GM12878 (cell line): Measurements from ENCODE around the gene THRA. TPM values are rescaled to one million over a fixed set of nuclear protein-coding genes. Genes with fewer than 3 reads are reported as not detected.
A peak's percentile ranks its signal among the peaks of the same experiment; 100 is the strongest.

Source experiments
- ATAC-seq: fragments of 200-7000 bp; cut with Tn5 transposase; 3 replicates; pipeline ENCODE4 v1.9.1; 2020; ENCODE audit warnings: mild to moderate bottlenecking, moderate library complexity
- BruUV-seq: library from RNA; stranded (reverse); fragments of 400-500 nt; replicated peaks from 2 replicates; lab custom pipeline; 2021; lab: Mats Ljungman, UMichigan
- CTCF ChIA-PET: fragments of 300-600 bp; sonication (Branson Sonifier 250); formaldehyde crosslinking; extraction: SDS; loops from one replicate; lab custom pipeline; 2021; ENCODE audit warnings: inconsistent platforms; lab: Yijun Ruan, JAX
- POLR2A ChIA-PET: fragments of 350-600 bp; formaldehyde crosslinking; extraction: SDS; loops from one replicate; lab custom pipeline; 2021; ENCODE audit warnings: inconsistent platforms; lab: Charles Lee
- RAD21 ChIA-PET: fragments of 300-600 bp; sonication (Branson Sonifier 250); formaldehyde crosslinking; loops from one replicate; lab custom pipeline; 2023; ENCODE audit warnings: antibody characterized with exemption; ENCODE audit not compliant: unreplicated experiment; lab: Charles Lee
- SMC1A ChIA-PET: fragments of 300-600 bp; sonication (Branson Sonifier 250); formaldehyde crosslinking; loops from one replicate; lab custom pipeline; 2023; ENCODE audit not compliant: unreplicated experiment, uncharacterized antibody; lab: Charles Lee
- DNase-seq: peaks from one replicate; pipeline ENCODE4 v3.0.0-alpha.2; 2011; ENCODE audit warnings: low read depth, low spot score
- FAIRE-seq: peaks from 3 replicates; lab custom pipeline; 2011; peaks lifted over from hg19 to GRCh38; lab: Jason Lieb, UNC
- H2AFZ ChIP-seq: 2 replicates; pipeline ENCODE4 v1.6.0; 2011; ENCODE audit warnings: low read depth, low read length, control low read depth; ENCODE audit not compliant: control insufficient read depth
- H3K27ac ChIP-seq: 2 replicates; pipeline ENCODE4 v1.5.1; 2011; ENCODE audit warnings: control low read depth; ENCODE audit not compliant: control insufficient read depth, insufficient read depth
- H3K27me3 ChIP-seq, 2 experiments: replicated peaks in 1 of 2; 2 replicates each; pipeline versions ENCODE4 v1.6.0 to v1.6.1; 2011; ENCODE audit warnings: low read length in 1 of 2; ENCODE audit not compliant: control insufficient read depth in 2 of 2, insufficient read depth in 2 of 2
- H3K36me3 ChIP-seq, 2 experiments: 2 replicates each; pipeline ENCODE4 v1.5.1; 2011; ENCODE audit warnings: low read length in 1 of 2; ENCODE audit not compliant: control insufficient read depth in 2 of 2, insufficient read depth in 2 of 2
- H3K4me1 ChIP-seq: 2 replicates; pipeline ENCODE4 v1.6.1; 2011; ENCODE audit warnings: mild to moderate bottlenecking, low read length, moderate library complexity, mixed read lengths; ENCODE audit not compliant: control insufficient read depth, insufficient read depth
- H3K4me2 ChIP-seq: 2 replicates; pipeline ENCODE4 v1.6.0; 2011; ENCODE audit warnings: control low read depth; ENCODE audit not compliant: control insufficient read depth, insufficient read depth
- H3K4me3 ChIP-seq: fragments of 200-600 bp; sonication (generic); 2 replicates; pipeline ENCODE4 v1.5.1; 2016
- H3K79me2 ChIP-seq: 2 replicates; pipeline ENCODE4 v1.6.0; 2011; ENCODE audit warnings: low read length; ENCODE audit not compliant: control insufficient read depth, insufficient read depth
- H3K9ac ChIP-seq: 2 replicates; pipeline ENCODE4 v1.8.0; 2011; ENCODE audit warnings: low read length, control low read depth, mixed read lengths; ENCODE audit not compliant: control insufficient read depth, insufficient read depth
- H3K9me3 ChIP-seq: replicated peaks from 3 replicates; pipeline ENCODE4 v1.5.1; 2011; ENCODE audit warnings: mild to moderate bottlenecking, low read length; ENCODE audit not compliant: control insufficient read depth, insufficient read depth
- H4K20me1 ChIP-seq: 2 replicates; pipeline ENCODE4 v1.6.0; 2011; ENCODE audit not compliant: control insufficient read depth, insufficient read depth
- CEBPB ChIP-seq, 2 experiments: fragments of 150-350 bp in 1 of 2; IDR thresholded peaks; 2 replicates each; pipeline ENCODE4 v1.6.1; 2012 to 2014; ENCODE audit warnings: low read depth in 2 of 2, low read length in 2 of 2, borderline replicate concordance in 1 of 2, inconsistent platforms in 1 of 2
- SREBF2 ChIP-seq: IDR thresholded peaks from 2 replicates; pipeline ENCODE4 v1.6.1; 2012; ENCODE audit warnings: mild to moderate bottlenecking, low read length
- SRF ChIP-seq, 2 experiments: IDR thresholded peaks; 2 replicates each; pipeline ENCODE4 v1.6.1; 2011; ENCODE audit warnings: low read depth in 2 of 2, low read length in 2 of 2, mild to moderate bottlenecking in 1 of 2, moderate library complexity in 1 of 2
- WGBS: methylation state at CpG from one replicate; pipeline ENCODE4 v1.1.6; 2016; ENCODE audit warnings: low lambda C conversion rate; ENCODE audit not compliant: insufficient replicate concordance, insufficient coverage; ENCODE audit errors: missing lambda C conversion rate; 5-methylcytosine and 5-hydroxymethylcytosine counted together
- in situ Hi-C: fragments of 300-500 bp; cut with MboI; formaldehyde crosslinking; loops from 9 replicates; pipeline ENCODE4 v1.14.3; 2018; ENCODE audit warnings: mixed read lengths
- intact Hi-C: fragments of 100-400 bp; cut with micrococcal nuclease; formaldehyde crosslinking; loops from one replicate; pipeline ENCODE4 v1.14.2; 2022; ENCODE audit not compliant: unreplicated experiment
- polyA plus RNA-seq, 11 experiments: library from polyadenylated mRNA; depleted of rRNA in 4 of 11; unstranded in 6 of 11; stranded (reverse) in 5 of 11; fragments of >200 nt; fragmentation: Nextera tagmentation in 4 of 11; fragmentation: Illumina TruSeq in 1 of 11; extraction: Ambion mirVana in 4 of 11; extraction: Trizol in 1 of 11; gene quantifications; 1 replicate in 1 of 11; 2 replicates in 10 of 11; pipeline versions ENCODE4 v1.2.1 to v1.2.3, GENCODE V29; 2011 to 2016; ENCODE audit warnings: inconsistent platforms in 2 of 11, missing spikeins in 2 of 11, low read depth in 1 of 11
- total RNA-seq, 4 experiments: library from RNA; depleted of rRNA in 3 of 4; stranded (reverse); fragments of >200 nt in 3 of 4; fragmentation: Illumina TruSeq in 1 of 4; extraction: Trizol in 1 of 4; gene quantifications; 2 replicates each; pipeline versions ENCODE4 v1.2.1 to v1.2.3, GENCODE V29; 2013 to 2021
- TF ChIP-seq, protein P1 (sequence below), 3 experiments: IDR thresholded peaks in 2 of 3; conservative IDR thresholded peaks in 1 of 3; 2 replicates each; pipeline ENCODE4 v1.5.1; 2011; ENCODE audit warnings: low read depth in 3 of 3, low read length in 3 of 3, mild to moderate bottlenecking in 3 of 3, control low read depth in 2 of 3, moderate library complexity in 2 of 3, inconsistent platforms in 1 of 3, mixed read lengths in 1 of 3; ENCODE audit not compliant: control insufficient read depth in 2 of 3, insufficient read depth in 1 of 3; ENCODE audit errors: extremely low read depth in 1 of 3

The THRA gene
- total and polyA plus RNA-seq, 10 of the 15 experiments (the other 5 are each of a cell fraction or from before 2014, with no cell fraction given), result 0.03 to 2.0 (median 0.64) TPM

DNA sequence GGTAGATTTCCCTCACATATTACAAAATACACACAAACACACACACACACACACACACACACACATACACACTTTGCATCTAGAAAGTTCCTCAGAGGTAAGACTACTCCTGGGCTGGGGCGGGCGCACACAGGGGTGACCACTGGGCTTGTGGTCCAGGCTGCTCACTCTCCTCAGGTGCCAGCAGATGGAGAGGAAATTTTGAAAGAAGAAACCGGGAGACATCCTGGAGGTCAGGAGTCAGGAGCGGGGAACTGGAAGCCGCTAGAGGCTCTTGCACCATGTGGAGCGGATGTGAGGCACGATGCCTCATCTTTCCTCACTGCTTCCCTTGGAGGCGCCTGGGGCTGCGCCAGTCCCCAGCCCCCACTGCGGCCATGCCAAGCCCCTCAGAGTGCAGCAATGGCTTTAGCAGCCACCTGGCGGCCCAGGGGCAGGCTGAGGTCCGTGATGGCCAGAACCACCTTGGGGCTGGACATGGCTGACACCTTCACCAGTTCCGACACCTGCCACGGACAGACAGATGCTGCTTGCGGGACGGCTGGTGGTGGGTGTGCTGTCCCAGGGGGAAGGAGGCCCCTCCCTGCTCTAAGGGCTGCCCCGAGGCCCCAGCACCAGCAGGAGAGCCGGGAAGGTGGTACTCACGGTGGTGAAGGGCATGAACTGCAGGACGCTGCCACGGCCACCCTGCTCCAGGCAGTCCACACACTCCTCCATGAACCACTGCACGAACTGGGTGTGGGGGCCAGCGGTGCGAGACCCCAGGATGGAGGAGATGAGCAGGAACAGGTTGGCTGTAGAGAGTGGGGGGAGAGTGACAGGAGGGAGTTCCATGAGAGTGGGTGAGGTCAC lies 43.4 kb upstream of the THRA start:
- FAIRE-seq, result no peak
- WGBS, result 89% methylated on average over 23 of the region's 24 CpGs
- no peaks in the 10 kb centered on the region for H4K20me1 ChIP-seq
- SMC1A ChIA-PET, result no interaction called here
- no peak for DNase-seq
- peaks cover 4 to 10% of the 10 kb centered on the region in 2 experiments; a peak in 3 of 4 replicates for H3K36me3 ChIP-seq
- no peaks in the 10 kb centered on the region for H3K9me3 ChIP-seq
- TSS peak; percentile 67 for BruUV-seq
- RAD21 ChIA-PET, result no interaction called here
- no peaks in the 10 kb centered on the region for H3K79me2 ChIP-seq
- in situ Hi-C loops (loop anchor here (25.0 kb wide), 1 partner anchor 268 kb away; the partner anchor contains the start of gene CDC6), intact Hi-C loops (no loop called here)
- no peak overlapping the region for H3K4me3 ChIP-seq
- H3K4me1 ChIP-seq, result peaks cover 8% of the 10 kb centered on the region
- no peak overlapping the region for H3K9ac ChIP-seq
- H3K27ac ChIP-seq, result no peak overlapping the region
- TF ChIP-seq, protein P1, sequence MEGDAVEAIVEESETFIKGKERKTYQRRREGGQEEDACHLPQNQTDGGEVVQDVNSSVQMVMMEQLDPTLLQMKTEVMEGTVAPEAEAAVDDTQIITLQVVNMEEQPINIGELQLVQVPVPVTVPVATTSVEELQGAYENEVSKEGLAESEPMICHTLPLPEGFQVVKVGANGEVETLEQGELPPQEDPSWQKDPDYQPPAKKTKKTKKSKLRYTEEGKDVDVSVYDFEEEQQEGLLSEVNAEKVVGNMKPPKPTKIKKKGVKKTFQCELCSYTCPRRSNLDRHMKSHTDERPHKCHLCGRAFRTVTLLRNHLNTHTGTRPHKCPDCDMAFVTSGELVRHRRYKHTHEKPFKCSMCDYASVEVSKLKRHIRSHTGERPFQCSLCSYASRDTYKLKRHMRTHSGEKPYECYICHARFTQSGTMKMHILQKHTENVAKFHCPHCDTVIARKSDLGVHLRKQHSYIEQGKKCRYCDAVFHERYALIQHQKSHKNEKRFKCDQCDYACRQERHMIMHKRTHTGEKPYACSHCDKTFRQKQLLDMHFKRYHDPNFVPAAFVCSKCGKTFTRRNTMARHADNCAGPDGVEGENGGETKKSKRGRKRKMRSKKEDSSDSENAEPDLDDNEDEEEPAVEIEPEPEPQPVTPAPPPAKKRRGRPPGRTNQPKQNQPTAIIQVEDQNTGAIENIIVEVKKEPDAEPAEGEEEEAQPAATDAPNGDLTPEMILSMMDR (IDR thresholded peaks at IDR 0.05 in 2 of 3, conservative IDR thresholded peaks at IDR 0.05 in 1 of 3; ENCODE audit: control insufficient read depth in 2 of 3, extremely low read depth in 1 of 3, insufficient read depth in 1 of 3, low read depth in 3 of 3, low read length in 3 of 3), result 0 out of 6 replicates have a peak, but pooled peaks of 1 of the 3 experiments have one; percentile 9
- no peak for TF ChIP-seq SREBF2
- no peak for TF ChIP-seq CEBPB (IDR thresholded peaks at IDR 0.05; ENCODE audit: borderline replicate concordance in 1 of 2, low read depth in 2 of 2, low read length in 2 of 2)
- TF ChIP-seq SRF (IDR thresholded peaks at IDR 0.05; ENCODE audit: low read depth in 2 of 2, low read length in 2 of 2), result no peak
- no peaks in the 10 kb centered on the region for H3K27me3 ChIP-seq
- H2AFZ ChIP-seq, result no peak overlapping the region
- no peak for ATAC-seq
- H3K4me2 ChIP-seq, result no peak overlapping the region
- CTCF ChIA-PET, result interaction anchor here (0.8 to 2.6 kb wide), 3 partner anchors 8 to 164 kb away, joined by 3 to 10 read pairs (median 8); no protein-coding TSS in a partner anchor
- POLR2A ChIA-PET, result interaction anchor here (0.5 kb wide), 2 partner anchors 24 to 255 kb away, joined by 6 to 9 read pairs; no protein-coding TSS in a partner anchor
